ENCODE data around the gene TTYH1.
A peak's percentile ranks its signal among the peaks of the same experiment; 100 is the strongest.

The TTYH1 gene

GRCh38 chr19:54391589-54392061, 23.6 kb upstream of the TTYH1 start:
- DNase-seq, result peak in 1 of 10 donors; percentile 66
- intact Hi-C loops (cut with DNase I), result loop anchor here (2.0 kb wide), 1 partner anchor 67 kb away; no protein-coding TSS in a partner anchor

- intact Hi-C loops (cut with DNase I), result no loop called here
- DNase-seq, result peak in 1 of 10 donors; percentile 8
These were observed 23.2 kb upstream of the TTYH1 start for GRCh38 chr19:54392105-54392504.

GRCh38 chr19:54393381-54393780, 21.9 kb upstream of the TTYH1 start:
- DNase-seq, result peak in 1 of 10 donors; percentile 55
- intact Hi-C loops (cut with DNase I), result no loop called here

- DNase-seq, result no peak
- intact Hi-C loops (cut with DNase I), result no loop called here
These were observed 19.6 kb upstream of the TTYH1 start for GRCh38 chr19:54395685-54396084.

DNA sequence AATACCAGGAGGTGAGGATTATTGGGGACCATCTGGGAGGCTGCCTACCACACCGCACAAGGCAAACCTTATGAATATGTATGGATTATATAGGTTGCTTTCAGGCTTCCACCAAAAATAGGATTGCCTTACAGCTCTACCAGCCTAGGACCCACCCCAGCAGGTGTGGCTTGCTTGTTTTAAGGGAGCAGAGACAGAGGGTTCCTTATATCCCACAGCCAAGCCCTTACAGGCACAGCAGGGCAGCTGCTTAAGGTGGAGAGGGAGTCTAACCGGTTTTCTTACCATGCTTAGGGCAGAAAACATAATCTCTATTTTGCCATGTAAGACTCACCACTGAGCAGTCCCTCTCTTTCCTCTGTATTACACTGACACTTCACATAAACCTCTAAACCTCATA, 16.1 kb upstream of the TTYH1 start:
- intact Hi-C loops (cut with DNase I), result no loop called here
- DNase-seq, result peak in 1 of 10 donors; percentile 24

DNA sequence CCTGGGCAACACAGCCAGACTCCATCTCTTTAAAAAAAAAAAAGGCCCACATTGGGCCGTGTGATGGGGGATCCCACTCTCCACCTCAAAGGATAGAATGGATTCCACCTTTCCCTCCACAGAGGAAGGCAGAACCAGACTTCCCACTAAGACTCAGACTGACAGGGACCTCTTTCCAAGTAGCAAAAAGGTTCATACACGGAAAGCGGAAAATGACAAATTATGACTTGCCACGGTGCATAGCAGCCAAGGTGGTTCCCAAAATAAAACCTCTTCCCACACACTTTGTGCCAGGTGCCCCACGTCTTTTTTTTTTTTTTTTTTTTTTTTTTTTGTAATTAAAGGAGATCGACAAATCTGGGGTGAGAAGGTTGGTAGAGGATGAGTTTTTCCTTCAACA, 14.4 kb upstream of the TTYH1 start:
- intact Hi-C loops (cut with DNase I), result no loop called here
- no peak for DNase-seq

DNA sequence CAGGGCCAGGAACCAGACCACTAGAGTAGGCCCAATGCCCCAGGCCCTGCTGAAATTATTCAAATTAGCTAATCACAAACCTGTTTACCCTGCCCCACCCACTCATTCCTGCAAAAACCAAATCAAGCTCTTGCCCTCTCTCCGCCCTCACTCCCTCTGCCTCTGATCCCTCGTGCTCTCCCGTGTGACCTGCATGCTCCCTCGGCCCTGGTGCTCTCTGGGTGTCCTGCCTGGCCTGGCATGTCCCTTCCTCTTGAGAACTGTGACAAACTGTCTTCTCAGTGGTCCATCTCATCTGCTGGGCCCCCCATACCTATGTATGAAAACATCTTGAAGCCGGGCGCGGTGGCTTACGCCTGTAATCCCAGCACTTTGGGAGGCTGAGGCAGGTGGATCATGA, 12.2 kb upstream of the TTYH1 start:
- intact Hi-C loops (cut with DNase I), result no loop called here
- DNase-seq, result peak in 1 of 10 donors; percentile 56

DNA sequence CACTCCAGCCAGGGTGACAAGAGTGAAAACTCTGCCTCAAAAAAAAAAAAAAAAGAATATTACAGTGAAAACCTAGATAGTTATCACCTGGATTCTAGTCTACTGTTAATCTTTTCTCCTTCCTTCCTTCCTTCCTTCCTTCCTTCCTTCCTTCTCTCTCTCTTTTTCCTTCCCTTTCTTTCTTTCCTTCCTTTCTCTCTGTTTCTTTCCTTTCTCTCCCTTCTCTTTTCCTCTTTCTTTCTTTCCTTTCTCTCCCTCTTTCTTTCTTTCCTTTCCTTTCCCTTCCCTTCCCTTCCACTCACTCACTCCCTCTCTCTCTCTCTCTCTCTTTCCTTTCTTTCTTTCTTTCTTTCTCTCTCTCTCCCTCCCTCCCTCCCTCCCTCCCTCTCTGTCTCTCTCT, 9.6 kb upstream of the TTYH1 start:
- intact Hi-C loops (cut with DNase I), result no loop called here
- DNase-seq, result no peak

GRCh38 chr19:54407780-54408179, 7.5 kb upstream of the TTYH1 start:
- DNase-seq, result peak in 4 of 10 donors; percentile 21 to 63 (median 38)
- intact Hi-C loops (cut with DNase I), result no loop called here

DNA sequence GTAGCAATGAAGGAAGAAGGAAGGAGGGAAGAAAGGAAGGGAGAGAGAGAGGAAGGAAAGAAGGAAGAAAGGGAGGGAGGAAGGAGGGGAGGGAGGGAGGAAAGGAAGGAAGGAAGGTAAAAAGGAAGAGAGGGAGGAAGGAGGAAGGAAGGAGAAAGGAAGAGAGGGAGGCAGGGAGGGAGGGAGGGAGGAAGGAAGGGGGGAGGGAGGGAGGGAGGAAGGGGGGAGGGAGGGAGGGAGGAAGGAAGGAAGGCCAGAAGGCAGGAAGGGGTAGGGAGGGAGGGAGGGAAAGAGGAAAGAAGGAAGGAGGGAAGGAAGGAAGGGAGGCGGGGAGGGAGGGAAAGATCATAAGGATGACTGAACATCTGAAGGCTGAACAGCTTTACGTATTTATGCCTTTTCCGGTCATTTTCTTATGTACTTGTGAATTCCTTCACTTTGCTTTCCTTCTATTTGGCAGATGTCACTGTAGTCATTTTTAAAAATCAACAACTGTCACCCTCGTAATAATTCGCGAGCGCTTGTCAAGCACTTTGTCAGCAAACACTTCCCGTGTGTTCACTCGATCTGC, 6.7 kb upstream of the TTYH1 start:
- DNase-seq, result no peak
- intact Hi-C loops (cut with DNase I), result no loop called here

GRCh38 chr19:54411033-54411432, 4.2 kb upstream of the TTYH1 start:
- DNase-seq, result no peak
- intact Hi-C loops (cut with DNase I), result no loop called here

GRCh38 chr19:54412877-54413276, 2.4 kb upstream of the TTYH1 start:
- intact Hi-C loops (cut with DNase I), result no loop called here
- no peak for DNase-seq

GRCh38 chr19:54414156-54414555, 1.1 kb upstream of the TTYH1 start:
- intact Hi-C loops (cut with DNase I), result no loop called here
- no peak for DNase-seq

GRCh38 chr19:54415901-54416673, 823 bp downstream of the TTYH1 start:
- DNase-seq, result peak in 3 of 10 donors; percentile 29 to 76 (median 76)
- intact Hi-C loops (cut with DNase I), result no loop called here

- peak in 5 of 10 donors; percentile 29 to 92 (median 88) for DNase-seq
- intact Hi-C loops (cut with DNase I), result no loop called here
These were observed 1.6 kb downstream of the TTYH1 start for GRCh38 chr19:54416695-54417491.

DNA sequence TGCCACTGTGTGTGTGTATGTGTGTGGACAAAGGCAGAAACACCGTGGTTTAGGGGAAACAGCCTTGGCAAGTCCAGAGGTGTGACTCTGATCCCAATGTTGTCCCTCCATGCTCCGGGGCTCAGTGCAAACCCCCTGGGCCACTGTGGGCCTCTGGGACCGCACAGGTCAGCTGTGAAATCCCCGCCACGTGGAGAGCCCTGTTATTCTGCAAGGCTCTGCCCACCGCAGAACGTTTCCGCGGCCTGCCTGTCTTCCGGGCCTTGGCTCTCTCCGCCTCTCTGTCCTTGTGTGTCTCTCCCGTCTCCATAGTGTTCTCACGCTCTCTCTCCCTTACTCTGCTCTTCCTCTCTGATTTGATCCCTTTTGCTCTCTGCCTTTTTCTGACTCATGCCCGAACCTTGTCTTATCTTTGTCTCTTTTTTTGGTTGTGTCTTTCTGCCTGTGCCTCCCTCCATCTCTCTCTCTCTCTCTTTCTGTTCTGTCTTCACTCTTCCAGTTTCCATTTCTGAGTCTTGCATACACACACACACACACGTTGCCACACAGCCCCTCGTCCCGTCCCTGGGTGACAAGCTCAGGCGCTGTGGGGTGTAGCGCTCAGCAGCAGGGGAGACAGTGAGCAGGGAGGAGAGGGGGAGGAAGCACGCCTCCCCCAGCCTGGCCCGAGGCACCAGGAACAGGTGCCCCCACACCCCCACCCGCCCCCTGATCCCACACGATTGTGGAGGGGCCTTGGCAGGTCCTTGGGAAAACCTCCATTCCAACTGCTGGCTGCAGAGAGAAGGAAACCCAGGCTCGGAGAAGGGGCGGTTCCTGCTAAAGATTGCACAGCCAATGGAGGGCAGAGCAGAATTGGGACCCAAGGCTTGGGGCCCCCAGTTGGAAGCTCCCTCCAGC, 3.0 kb downstream of the TTYH1 start:
- DNase-seq, result peak in 5 of 10 donors; percentile 57 to 93 (median 83)
- intact Hi-C loops (cut with DNase I), result no loop called here

- DNase-seq, result peak in 3 of 10 donors; percentile 39 to 81 (median 66)
These were observed 3.9 kb downstream of the TTYH1 start for GRCh38 chr19:54418930-54419800.

GRCh38 chr19:54420068-54420382, 4.8 kb downstream of the TTYH1 start:
- no peak for DNase-seq
- intact Hi-C loops (cut with DNase I), result no loop called here

More at GRCh38 chr19:54418930-54419800, 3.9 kb downstream of the TTYH1 start:
- intact Hi-C loops (cut with DNase I), result no loop called here
